Sciatic nerve (tissue), 2 donors: ENCODE results near the gene RAP2A. TPM values are rescaled to one million over a fixed set of nuclear protein-coding genes. Genes with fewer than 3 reads are reported as not detected.

Source experiments
- ATAC-seq: fragments of 200-7000 bp; cut with Tn5 transposase; one replicate; pipeline ENCODE4 v1.9.1; 2020; ENCODE audit warnings: mild to moderate bottlenecking, moderate library complexity
- DNase-seq: peaks from one replicate; pipeline ENCODE4 v3.0.0-alpha.2; 2020; ENCODE audit warnings: low spot score
- intact Hi-C: fragments of 100-400 bp; cut with DNase I; formaldehyde crosslinking; loops from one replicate; pipeline ENCODE4 v1.14.2; 2022
- total RNA-seq: library from RNA; stranded (reverse); fragmentation: NEBNext Ultra II Directional; extraction: Animal tissue kit (Norgen Biotek cat#: 25700); gene quantifications from one replicate; pipeline ENCODE4 v1.2.1, GENCODE V29; 2021
- donor health status: DM: no; HTN: no; CAD: no.
- donor health status: DM: no; HTN: no; CAD: no.

RAP2A gene
- 75.5 TPM for total RNA-seq

- peak; percentile 87 for ATAC-seq
- DNase-seq: peak; percentile 94
- intact Hi-C loops: loop anchor here (10.0 kb wide), 1 partner anchor 319 kb away; no protein-coding TSS in a partner anchor
These were observed at the start of gene RAP2A for GRCh38 chr13:97433727-97434396. Gene RAP2A, plus strand, starts transcription at chr13:97434169. Its CDS starts 302 bp downstream, at chr13:97434471.

GRCh38 chr13:97384371-97384770 lies 49.6 kb upstream of the RAP2A start:
- intact Hi-C loops: no loop called here
- ATAC-seq (no peak), DNase-seq (no peak)

DNA sequence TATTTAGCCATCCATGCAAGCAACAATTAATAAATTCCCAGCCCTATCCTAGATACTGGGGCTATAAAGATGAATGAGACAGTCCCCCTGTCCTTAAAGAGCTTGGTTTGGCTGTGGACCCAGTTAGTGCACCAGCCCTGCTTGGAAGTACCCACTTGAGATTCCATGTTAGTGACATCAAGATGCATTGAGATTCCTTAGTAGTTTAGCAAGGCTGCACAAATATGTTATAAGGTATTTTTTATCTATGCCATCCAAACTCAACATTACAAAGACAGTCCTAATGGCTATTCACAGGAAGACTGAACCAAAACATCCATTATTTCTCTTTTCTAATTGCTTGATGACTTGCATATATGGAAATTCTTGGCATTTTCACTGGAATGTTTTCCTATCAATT lies 48.8 kb upstream of the RAP2A start:
- no peak for DNase-seq
- ATAC-seq: no peak
- intact Hi-C loops: no loop called here

GRCh38 chr13:97385854-97386253 lies 48.1 kb upstream of the RAP2A start:
- DNase-seq (no peak), ATAC-seq (no peak)
- intact Hi-C loops: no loop called here

DNA sequence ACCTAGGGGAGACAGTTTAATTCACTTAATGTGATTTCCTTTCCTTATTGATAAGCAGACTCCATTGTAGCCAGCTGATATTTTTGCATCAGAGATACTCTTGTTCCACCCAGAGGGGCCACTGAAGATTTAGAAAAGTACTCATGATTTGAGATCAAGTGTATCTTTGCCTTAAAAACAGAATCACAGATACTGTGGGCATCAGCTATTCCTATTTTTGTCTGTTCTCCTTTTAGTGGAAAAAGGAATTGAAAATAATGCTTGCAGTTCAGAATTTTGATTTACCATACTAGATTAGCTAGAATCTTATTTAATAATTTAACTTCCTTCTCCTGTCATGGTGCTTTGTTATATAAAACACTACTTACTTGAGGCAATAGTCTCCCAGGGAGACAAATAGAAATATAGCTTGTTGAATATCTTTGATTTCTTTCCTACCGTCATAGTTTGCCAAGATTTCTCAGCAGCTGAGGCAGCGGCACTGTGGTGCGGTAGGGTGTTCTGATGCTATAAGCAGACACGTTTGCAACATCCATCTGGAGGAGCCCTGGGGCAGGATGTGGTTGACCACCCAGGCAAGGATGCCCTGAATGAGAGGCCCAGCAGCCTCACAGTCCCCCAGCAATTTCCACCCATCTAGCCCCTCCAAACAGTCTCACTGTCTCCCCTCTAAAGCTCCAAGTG lies 47.0 kb upstream of the RAP2A start:
- DNase-seq (no peak), ATAC-seq (peak; percentile 71)
- intact Hi-C loops: no loop called here

GRCh38 chr13:97387485-97387839 lies 46.5 kb upstream of the RAP2A start:
- DNase-seq (no peak), ATAC-seq (peak; percentile 71)
- intact Hi-C loops: no loop called here

DNA sequence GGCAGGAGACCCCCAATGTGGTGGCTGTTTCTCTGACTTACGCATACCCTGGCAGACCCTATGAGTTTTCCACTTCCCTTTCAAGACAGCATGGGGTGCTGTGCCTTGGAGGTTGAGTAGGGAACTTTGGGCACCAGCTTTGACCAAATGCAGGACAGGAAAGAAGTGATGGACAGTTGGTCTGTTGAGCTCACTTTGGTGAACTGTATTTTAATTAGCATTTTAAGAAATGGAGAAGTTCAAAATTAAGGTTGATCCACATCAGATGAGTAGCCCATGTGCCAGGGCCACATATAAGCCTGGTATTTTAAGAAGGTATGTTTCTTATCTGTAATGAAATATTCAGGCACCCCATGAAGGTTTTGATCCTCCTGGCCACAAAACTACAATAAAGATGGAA lies 46.1 kb upstream of the RAP2A start:
- ATAC-seq (peak; percentile 48), DNase-seq (no peak)
- intact Hi-C loops: no loop called here

DNA sequence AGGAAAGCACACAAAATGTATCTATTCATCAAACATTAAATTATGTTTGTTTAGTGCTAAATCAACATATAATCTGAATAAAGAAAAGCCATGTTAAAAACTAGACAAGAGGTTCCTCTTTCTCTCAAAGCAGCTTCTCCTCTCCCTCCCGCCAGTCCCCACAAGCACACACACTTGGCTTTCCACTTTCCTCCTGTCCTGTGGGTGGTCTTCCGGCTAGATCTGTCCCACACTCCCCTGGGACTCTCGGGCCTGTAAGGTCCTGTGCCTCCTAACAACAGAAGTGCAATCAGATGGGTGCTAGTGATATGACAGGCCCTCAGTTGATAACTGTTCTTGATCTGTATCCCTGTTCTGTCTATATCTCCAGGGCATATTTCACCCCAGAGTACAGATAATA lies 45.6 kb upstream of the RAP2A start:
- ATAC-seq (no peak), DNase-seq (no peak)
- intact Hi-C loops: no loop called here

- intact Hi-C loops: no loop called here
- no peak for ATAC-seq
- no peak for DNase-seq
These were observed 42.9 kb upstream of the RAP2A start for GRCh38 chr13:97390941-97391600.

- intact Hi-C loops: no loop called here
- no peak for ATAC-seq
- DNase-seq: no peak
These were observed 41.9 kb upstream of the RAP2A start for GRCh38 chr13:97392020-97392419.

- ATAC-seq: no peak
- intact Hi-C loops: no loop called here
- DNase-seq: no peak
These were observed 39.4 kb upstream of the RAP2A start for GRCh38 chr13:97394542-97394941.

DNA sequence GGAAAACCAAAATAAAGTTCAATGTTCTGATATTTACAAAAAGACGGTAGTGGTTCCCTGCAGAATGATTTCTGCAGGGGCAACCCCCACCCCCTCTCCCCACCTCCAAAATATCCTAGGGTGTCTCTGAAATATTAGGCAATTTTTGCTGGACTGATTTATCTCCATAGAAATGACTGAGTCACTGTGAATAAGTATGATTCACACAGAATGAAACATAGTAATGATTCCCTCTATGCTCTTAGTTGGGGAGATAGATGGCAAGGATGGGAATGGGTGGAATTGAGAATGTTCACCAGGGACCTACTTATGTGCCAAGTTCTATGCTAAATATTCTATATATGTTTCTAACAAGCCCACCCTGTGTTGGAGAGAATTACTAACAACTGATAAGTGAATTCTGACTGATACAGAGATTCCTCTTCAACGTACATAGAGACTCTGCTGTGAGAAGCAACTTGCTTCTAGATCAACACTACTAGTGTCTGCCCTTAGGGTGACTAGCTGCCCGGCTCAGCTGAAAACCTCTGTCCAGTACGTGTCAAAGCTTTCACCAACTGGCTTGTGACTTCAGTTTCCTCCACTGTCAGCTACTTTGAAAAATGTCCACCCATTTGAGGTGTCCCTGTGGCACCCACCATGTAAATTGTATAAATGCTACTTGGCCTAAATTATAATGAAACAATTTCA lies 38.4 kb upstream of the RAP2A start:
- intact Hi-C loops: no loop called here
- no peak for ATAC-seq
- DNase-seq: no peak

DNA sequence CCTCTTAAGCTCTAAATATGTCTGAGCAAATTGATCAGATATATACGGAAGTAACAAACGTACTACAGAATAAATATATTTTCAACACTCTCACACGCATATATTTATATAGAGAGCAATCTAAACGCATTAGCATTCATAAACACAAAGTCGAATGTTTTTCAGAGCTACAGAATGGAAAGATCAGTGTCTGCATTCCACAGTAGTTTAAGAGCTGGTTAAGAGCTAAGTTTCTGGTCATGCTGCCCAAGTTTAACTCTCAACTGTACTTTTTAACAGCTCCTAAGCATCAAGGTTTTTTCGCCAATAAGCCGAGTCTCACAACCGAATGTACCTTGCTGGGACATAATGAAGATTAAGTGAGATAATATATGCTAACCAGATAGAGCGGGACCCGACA lies 36.7 kb upstream of the RAP2A start:
- no peak for DNase-seq
- intact Hi-C loops: no loop called here
- ATAC-seq: no peak

GRCh38 chr13:97401421-97401820 lies 32.5 kb upstream of the RAP2A start:
- no peak for ATAC-seq
- DNase-seq: no peak
- intact Hi-C loops: no loop called here

DNA sequence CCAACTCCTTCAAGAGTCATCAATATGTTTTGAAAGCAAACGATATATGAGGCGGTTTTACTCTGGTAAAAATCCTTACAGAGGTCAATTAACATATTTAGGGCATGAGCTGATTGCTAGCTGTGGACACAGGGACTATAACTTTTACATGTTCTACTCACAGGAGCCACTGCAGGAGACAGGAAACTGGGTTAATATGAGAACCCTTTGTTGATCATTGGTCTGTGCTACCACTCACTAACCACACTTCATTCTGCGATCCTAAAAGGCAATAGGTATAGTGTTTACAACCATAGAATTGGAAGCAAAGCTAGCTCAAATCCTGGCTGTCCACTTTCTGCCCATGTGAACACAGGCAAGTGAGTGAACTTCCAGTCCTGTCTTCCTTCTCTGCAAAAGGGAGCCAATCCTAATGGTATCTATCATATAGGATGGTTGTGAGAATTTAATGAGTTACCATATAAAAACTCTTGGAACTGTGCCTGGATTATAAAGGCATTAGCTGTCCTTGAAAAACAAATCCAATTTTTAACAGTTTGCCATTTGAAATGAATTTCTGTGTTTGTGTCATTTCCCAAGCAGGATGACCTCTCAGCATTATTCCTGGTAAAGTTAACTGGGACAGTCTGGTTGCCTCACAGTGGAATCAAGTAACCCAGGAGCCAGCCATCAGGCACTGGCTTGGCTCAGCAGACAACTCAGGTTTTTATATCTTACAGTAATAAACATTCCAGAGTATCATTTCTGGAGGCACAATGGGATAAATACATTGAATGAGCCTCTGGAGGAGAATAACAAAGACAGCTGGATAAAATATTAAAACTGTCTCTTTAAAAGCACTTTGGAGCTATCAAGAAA lies 29.8 kb upstream of the RAP2A start:
- ATAC-seq: no peak
- no peak for DNase-seq
- intact Hi-C loops: no loop called here

DNA sequence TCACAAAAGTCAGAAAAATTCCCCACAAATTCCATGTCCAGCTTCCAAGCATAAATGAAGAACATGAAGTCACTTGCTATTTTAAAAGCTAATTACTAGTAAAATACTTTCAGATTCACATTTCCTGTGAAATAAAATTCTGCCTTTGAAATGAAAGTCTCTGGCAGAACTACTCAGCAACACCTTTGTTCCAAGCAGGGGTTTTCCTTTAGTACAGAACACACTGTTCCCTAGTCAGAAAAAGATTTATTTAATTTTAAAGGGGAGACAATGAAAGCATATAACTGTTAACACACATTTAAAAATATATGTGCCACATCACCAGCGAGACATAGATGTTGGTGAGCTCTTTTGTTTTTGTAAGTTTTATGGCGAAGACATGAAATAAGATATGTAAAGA lies 26.4 kb upstream of the RAP2A start:
- no peak for ATAC-seq
- intact Hi-C loops: no loop called here

DNA sequence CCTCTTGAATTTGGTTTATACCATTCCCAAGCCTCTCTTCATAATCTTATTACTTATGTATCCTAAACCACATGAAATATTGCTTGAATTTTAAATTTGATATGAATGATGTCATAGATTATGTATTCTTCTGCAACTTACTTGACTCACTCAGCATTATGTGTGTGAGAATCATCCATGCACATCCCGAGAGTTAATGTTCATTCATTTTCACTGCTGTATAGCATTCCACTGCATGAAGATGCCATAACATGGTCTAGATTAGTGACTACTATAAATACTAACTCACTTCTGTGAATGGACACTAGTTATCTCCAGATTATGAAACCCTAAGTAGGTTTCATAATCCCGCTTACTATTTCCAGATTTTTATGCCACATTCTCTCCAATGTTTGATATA lies 25.0 kb upstream of the RAP2A start:
- intact Hi-C loops: no loop called here
- ATAC-seq: no peak
- DNase-seq: no peak

More for the DNA sequence above, 26.4 kb upstream of the RAP2A start:
- DNase-seq: no peak

DNA sequence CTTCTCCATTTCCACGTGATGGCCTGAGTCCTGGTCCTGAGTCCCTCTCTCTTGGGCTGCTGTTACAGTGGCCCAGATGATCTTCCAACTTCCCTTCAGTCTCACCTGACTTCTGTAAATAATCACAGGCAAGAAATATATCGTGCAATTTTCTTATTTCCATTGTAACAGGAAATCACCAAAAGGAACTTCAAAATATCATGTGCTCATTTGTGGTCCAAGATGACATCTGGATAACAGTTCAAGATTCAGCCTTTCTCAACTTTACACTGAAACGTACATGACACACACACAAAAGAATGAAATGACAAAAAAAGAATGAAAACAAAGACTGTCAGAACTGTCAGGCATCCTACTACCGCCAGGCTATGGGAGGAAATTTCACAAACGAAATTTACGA lies 22.0 kb upstream of the RAP2A start:
- intact Hi-C loops: no loop called here
- ATAC-seq (no peak), DNase-seq (no peak)

DNA sequence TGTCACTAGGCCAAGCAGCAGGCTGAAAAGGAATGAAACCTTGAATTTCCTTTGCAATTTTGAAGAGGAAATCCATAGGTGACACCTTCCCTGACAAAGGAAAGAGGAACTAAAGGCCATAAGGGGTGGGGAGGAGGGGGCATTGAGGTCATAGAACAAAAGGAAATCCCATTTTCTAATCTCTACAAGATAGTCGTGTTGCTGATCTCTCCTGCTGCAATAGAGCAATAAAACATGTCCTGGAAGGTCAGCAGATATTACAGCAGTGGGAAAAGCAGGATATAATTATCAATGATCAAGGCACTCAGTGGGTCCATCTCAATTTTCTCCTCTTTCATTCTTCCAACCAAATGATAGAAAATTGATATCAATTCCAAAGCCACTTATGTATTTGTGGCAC lies 20.3 kb upstream of the RAP2A start:
- ATAC-seq (no peak), DNase-seq (no peak)
- intact Hi-C loops: no loop called here
